ENCODE data around the gene LIMS2. TPM values are rescaled to one million over a fixed set of nuclear protein-coding genes. Genes with fewer than 3 reads are reported as not detected.

Gene LIMS2
- total and polyA plus RNA-seq, 3 experiments from 2014 or later, result 3.1 to 6.1 (median 5.9) TPM

- Histone ChIP-seq H3K4me1 (ENCODE audit: insufficient read depth, low read length) (no peaks in the 10 kb centered on the region), H3K27me3 (ENCODE audit: insufficient read depth, low read length, poor library complexity, severe bottlenecking) (no peaks in the 10 kb centered on the region), H3K36me3 (ENCODE audit: insufficient read depth, low read length) (no peaks in the 10 kb centered on the region), H3K27ac (ENCODE audit: low read depth, low read length) (no peak overlapping the region), H3K9me3 (ENCODE audit: low read length) (no peaks in the 10 kb centered on the region), H3K4me3 (ENCODE audit: low read length) (no peak overlapping the region)
- Mint-ChIP-seq H3K27me3 (peaks cover 0 to 2% of the 10 kb centered on the region in 2 donors), H3K27ac (no peak overlapping the region), H3K4me3 (no peak overlapping the region), H3K4me1 (peaks cover 0 to 2% (median 0%) of the 10 kb centered on the region in 3 donors), H3K36me3 (no peaks in the 10 kb centered on the region), H3K9me3 (no peaks in the 10 kb centered on the region)
- ChIA-PET POLR2A (no interaction called here), CTCF (interaction anchor here (0.8 kb wide), 1 partner anchor 57 kb away, joined by 4 read pairs; no protein-coding TSS in a partner anchor)
- DNase-seq, result no peak
Observed at GRCh38 chr2:127593228-127594115, 81.9 kb downstream of the LIMS2 start.

- Mint-ChIP-seq H3K4me3 (no peak overlapping the region), H3K4me1 (peaks cover 0 to 2% (median 0%) of the 10 kb centered on the region in 3 donors), H3K27me3 (peaks cover 0 to 2% of the 10 kb centered on the region in 2 donors), H3K27ac (no peak overlapping the region), H3K9me3 (no peaks in the 10 kb centered on the region), H3K36me3 (no peaks in the 10 kb centered on the region)
- ChIA-PET CTCF (interaction anchor here (3.5 kb wide), 1 partner anchor 57 kb away, joined by 27 read pairs; no protein-coding TSS in a partner anchor), POLR2A (no interaction called here)
- H3K4me3 ChIP-seq (ENCODE audit: low read length), result no peak overlapping the region
- no peak overlapping the region for H3K27ac ChIP-seq (ENCODE audit: low read depth, low read length)
- DNase-seq, result no peak
- H3K36me3 ChIP-seq (ENCODE audit: insufficient read depth, low read length), result no peaks in the 10 kb centered on the region
- no peaks in the 10 kb centered on the region for H3K9me3 ChIP-seq (ENCODE audit: low read length)
- H3K27me3 ChIP-seq (ENCODE audit: insufficient read depth, low read length, poor library complexity, severe bottlenecking), result no peaks in the 10 kb centered on the region
- no peaks in the 10 kb centered on the region for H3K4me1 ChIP-seq (ENCODE audit: insufficient read depth, low read length)
Observed at GRCh38 chr2:127592761-127593227, 82.5 kb downstream of the LIMS2 start.

GRCh38 chr2:127591221-127591923 lies 84.0 kb downstream of the LIMS2 start:
- Histone ChIP-seq H3K9me3 (ENCODE audit: low read length) (no peaks in the 10 kb centered on the region), H3K4me3 (ENCODE audit: low read length) (no peak overlapping the region), H3K27ac (ENCODE audit: low read depth, low read length) (no peak overlapping the region), H3K36me3 (ENCODE audit: insufficient read depth, low read length) (no peaks in the 10 kb centered on the region), H3K4me1 (ENCODE audit: insufficient read depth, low read length) (no peaks in the 10 kb centered on the region), H3K27me3 (ENCODE audit: insufficient read depth, low read length, poor library complexity, severe bottlenecking) (no peaks in the 10 kb centered on the region)
- H3K27ac Mint-ChIP-seq, result no peak overlapping the region
- ChIA-PET CTCF (interaction anchor here (0.6 to 3.5 kb wide), 14 partner anchors 13 to 126 kb away, joined by 3 to 27 read pairs (median 3); no protein-coding TSS in a partner anchor), POLR2A (no interaction called here)
- DNase-seq, result peak; percentile 10 to 62 (median 23)
- H3K36me3 Mint-ChIP-seq, result no peaks in the 10 kb centered on the region
- no peak overlapping the region for H3K4me3 Mint-ChIP-seq
- no peaks in the 10 kb centered on the region for H3K9me3 Mint-ChIP-seq
- peaks cover 0 to 2% (median 0%) of the 10 kb centered on the region in 3 donors for H3K4me1 Mint-ChIP-seq
- no peaks in the 10 kb centered on the region for H3K27me3 Mint-ChIP-seq

DNA sequence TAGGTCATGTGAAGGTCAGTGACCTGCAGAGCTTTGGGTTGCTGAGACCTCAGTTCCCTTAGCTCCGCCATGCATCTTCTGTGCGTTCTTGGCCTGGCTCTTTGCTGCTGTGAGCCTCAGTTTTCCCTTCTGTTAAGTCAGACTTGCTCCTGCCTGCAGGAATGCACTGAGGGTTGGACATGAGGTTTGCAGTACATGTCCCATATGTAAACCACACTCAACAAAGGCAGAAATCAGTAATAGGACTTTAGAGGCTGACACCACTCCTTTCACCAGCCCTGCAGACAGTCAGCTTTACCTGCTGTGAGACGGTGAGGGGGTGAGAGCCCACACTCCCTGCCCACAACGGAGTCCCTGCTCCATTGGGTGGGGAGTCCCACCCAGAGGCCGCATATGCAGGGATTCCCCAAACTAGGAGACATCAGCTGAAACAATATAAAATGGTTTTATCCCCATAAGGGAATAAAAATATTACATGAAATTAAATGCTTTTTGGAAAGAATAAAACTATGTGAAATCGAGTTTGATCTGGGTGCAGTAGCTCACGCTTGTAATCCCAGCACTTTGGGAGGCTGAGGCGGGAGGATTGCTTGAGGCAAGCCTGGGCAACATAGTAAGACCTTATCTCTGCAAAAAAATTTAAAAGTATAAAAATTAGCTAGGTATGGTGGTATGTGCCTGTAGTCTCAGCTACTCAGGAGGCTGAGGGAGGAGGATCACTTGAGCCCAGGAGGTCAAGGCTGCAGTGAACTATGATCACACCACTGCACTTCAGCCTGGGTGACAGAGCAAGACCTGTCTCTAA lies 84.7 kb downstream of the LIMS2 start:
- no peaks in the 10 kb centered on the region for H3K9me3 Mint-ChIP-seq
- Histone ChIP-seq H3K4me1 (ENCODE audit: insufficient read depth, low read length) (no peaks in the 10 kb centered on the region), H3K27ac (ENCODE audit: low read depth, low read length) (no peak overlapping the region), H3K4me3 (ENCODE audit: low read length) (no peak overlapping the region), H3K27me3 (ENCODE audit: insufficient read depth, low read length, poor library complexity, severe bottlenecking) (no peaks in the 10 kb centered on the region), H3K9me3 (ENCODE audit: low read length) (no peaks in the 10 kb centered on the region), H3K36me3 (ENCODE audit: insufficient read depth, low read length) (no peaks in the 10 kb centered on the region)
- H3K4me1 Mint-ChIP-seq, result peaks cover 0 to 2% (median 0%) of the 10 kb centered on the region in 3 donors
- CTCF ChIA-PET, result interaction anchor here (0.6 to 3.5 kb wide), 14 partner anchors 14 to 126 kb away, joined by 3 to 27 read pairs (median 3); no protein-coding TSS in a partner anchor
- peaks cover 0 to 1% of the 10 kb centered on the region in 2 donors for H3K27me3 Mint-ChIP-seq
- H3K27ac Mint-ChIP-seq, result no peak overlapping the region
- H3K36me3 Mint-ChIP-seq, result no peaks in the 10 kb centered on the region
- POLR2A ChIA-PET, result no interaction called here
- DNase-seq, result no peak
- H3K4me3 Mint-ChIP-seq, result no peak overlapping the region

DNA sequence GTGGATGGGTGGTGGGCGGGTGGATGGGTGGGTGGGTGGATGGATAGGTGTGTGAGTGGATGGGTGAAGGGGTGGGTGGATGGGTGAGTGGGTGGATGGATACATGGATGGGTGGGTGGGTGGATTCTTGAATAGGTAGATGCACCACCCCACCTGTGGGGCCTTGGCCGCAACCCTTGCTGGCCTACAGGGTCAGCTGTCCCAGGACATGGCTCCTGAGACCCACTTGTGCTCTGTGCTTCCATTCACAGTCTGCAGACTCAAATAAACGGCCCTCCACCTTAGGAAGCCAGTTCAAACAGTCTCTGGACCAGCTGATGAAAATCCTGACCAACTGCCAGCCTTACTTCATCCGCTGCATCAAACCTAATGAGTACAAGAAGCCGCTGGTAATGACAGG lies 85.5 kb downstream of the LIMS2 start:
- H3K4me3 ChIP-seq (ENCODE audit: low read length), result no peak overlapping the region
- Mint-ChIP-seq H3K36me3 (no peaks in the 10 kb centered on the region), H3K9me3 (no peaks in the 10 kb centered on the region), H3K27me3 (peaks cover 0 to 1% of the 10 kb centered on the region in 2 donors), H3K27ac (no peak overlapping the region), H3K4me1 (peaks cover 0 to 2% (median 0%) of the 10 kb centered on the region in 3 donors), H3K4me3 (no peak overlapping the region)
- POLR2A ChIA-PET, result no interaction called here
- H3K27me3 ChIP-seq (ENCODE audit: insufficient read depth, low read length, poor library complexity, severe bottlenecking), result no peaks in the 10 kb centered on the region
- CTCF ChIA-PET, result interaction anchor here (3.5 kb wide), 1 partner anchor 60 kb away, joined by 27 read pairs; no protein-coding TSS in a partner anchor
- H3K27ac ChIP-seq (ENCODE audit: low read depth, low read length), result no peak overlapping the region
- H3K9me3 ChIP-seq (ENCODE audit: low read length), result no peaks in the 10 kb centered on the region
- no peak for DNase-seq
- no peaks in the 10 kb centered on the region for H3K4me1 ChIP-seq (ENCODE audit: insufficient read depth, low read length)
- no peaks in the 10 kb centered on the region for H3K36me3 ChIP-seq (ENCODE audit: insufficient read depth, low read length)

DNA sequence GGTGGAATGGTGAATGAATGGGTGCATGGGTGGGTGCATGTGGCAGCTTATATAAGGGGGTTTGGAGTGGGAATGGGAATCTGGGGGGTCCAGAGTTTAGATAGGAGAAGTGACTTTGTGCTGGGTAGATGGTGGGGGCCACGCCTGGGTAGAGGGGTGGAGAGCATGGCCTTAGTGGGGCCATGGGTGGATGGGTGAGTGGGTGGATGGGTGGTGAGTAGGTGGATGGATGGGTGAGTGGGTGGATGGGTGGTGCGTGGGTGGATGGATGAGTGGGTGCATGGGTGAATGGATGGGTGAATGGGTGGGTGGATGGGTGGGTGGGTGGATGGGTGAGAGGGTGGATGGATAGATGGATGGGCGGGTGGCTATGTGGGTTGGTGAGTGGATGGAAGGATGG lies 86.0 kb downstream of the LIMS2 start:
- Histone ChIP-seq H3K27me3 (ENCODE audit: insufficient read depth, low read length, poor library complexity, severe bottlenecking) (no peaks in the 10 kb centered on the region), H3K4me3 (ENCODE audit: low read length) (no peak overlapping the region), H3K9me3 (ENCODE audit: low read length) (no peaks in the 10 kb centered on the region), H3K27ac (ENCODE audit: low read depth, low read length) (no peak overlapping the region), H3K4me1 (ENCODE audit: insufficient read depth, low read length) (no peaks in the 10 kb centered on the region), H3K36me3 (ENCODE audit: insufficient read depth, low read length) (no peaks in the 10 kb centered on the region)
- H3K36me3 Mint-ChIP-seq, result no peaks in the 10 kb centered on the region
- H3K9me3 Mint-ChIP-seq, result no peaks in the 10 kb centered on the region
- no peak overlapping the region for H3K4me3 Mint-ChIP-seq
- CTCF ChIA-PET, result interaction anchor here (3.5 kb wide), 1 partner anchor 60 kb away, joined by 27 read pairs; no protein-coding TSS in a partner anchor
- DNase-seq, result no peak
- no peak overlapping the region for H3K27ac Mint-ChIP-seq
- H3K4me1 Mint-ChIP-seq, result peaks cover 0 to 1% (median 0%) of the 10 kb centered on the region in 3 donors
- H3K27me3 Mint-ChIP-seq, result peaks cover 0 to 1% of the 10 kb centered on the region in 2 donors
- POLR2A ChIA-PET, result no interaction called here
